Glutamatergic neuron (in vitro differentiated cells): Measurements from ENCODE around the gene LAP3. TPM values are rescaled to one million over a fixed set of nuclear protein-coding genes. Genes with fewer than 3 reads are reported as not detected.

Experiments
- DNase-seq: peaks from one replicate; pipeline ENCODE4 v3.0.0; 2022
- H3K27ac Mint-ChIP-seq: one replicate; pipeline ENCODE4 v1.8.0; 2020; ENCODE audit warnings: mild to moderate bottlenecking, mixed read lengths, inconsistent platforms; ENCODE audit not compliant: unreplicated experiment
- H3K27me3 Mint-ChIP-seq: one replicate; pipeline ENCODE4 v1.8.0; 2020; ENCODE audit warnings: mild to moderate bottlenecking, moderate library complexity, mixed read lengths, inconsistent platforms; ENCODE audit not compliant: unreplicated experiment
- H3K36me3 Mint-ChIP-seq: one replicate; pipeline ENCODE4 v1.8.0; 2020; ENCODE audit warnings: mild to moderate bottlenecking, mixed read lengths, inconsistent platforms; ENCODE audit not compliant: unreplicated experiment
- H3K4me1 Mint-ChIP-seq: one replicate; pipeline ENCODE4 v1.8.0; 2020; ENCODE audit warnings: mild to moderate bottlenecking, low read depth, mixed read lengths, inconsistent platforms; ENCODE audit not compliant: unreplicated experiment
- H3K4me3 Mint-ChIP-seq: one replicate; pipeline ENCODE4 v1.8.0; 2020; ENCODE audit warnings: mild to moderate bottlenecking, mixed read lengths, inconsistent platforms; ENCODE audit not compliant: unreplicated experiment
- H3K9me3 Mint-ChIP-seq: one replicate; pipeline ENCODE4 v1.8.0; 2020; ENCODE audit warnings: mild to moderate bottlenecking, moderate library complexity, mixed read lengths, inconsistent platforms; ENCODE audit not compliant: unreplicated experiment
- total RNA-seq: library from RNA; stranded (reverse); fragmentation: NEBNext Ultra II Directional; extraction: Animal tissue kit (Norgen Biotek cat#: 25700); gene quantifications from one replicate; pipeline ENCODE4 v1.2.1, GENCODE V29; 2021; ENCODE audit not compliant: unreplicated experiment
- TF ChIP-seq, protein P1 (sequence below): fragments of 200-600 bp; sonication (generic); IDR thresholded peaks from one replicate; pipeline ENCODE4 v1.5.0; 2021; ENCODE audit not compliant: partially characterized antibody, unreplicated experiment

LAP3 gene
- total RNA-seq, 1 donor from 2014 or later, result 24.9 TPM

DNA sequence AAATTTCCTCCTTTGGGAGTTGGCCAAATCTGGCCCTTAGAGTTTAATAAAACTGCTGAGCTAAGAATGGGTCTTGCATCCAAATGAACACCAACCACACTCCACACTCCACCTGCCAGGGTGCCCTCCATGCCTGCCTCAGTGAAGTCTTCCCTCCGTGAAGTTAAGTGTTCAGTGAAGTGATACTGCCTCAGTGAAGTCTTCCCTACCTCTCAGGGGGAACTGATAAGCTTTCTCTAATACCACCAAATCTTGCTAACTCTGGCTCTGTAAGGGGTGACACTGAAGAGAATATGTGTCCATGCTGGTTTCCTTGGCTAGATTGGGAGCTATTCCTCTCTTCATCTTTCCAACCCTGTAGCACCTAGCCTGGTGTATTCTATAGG, 65.4 kb downstream of the LAP3 start:
- TF ChIP-seq, protein P1, sequence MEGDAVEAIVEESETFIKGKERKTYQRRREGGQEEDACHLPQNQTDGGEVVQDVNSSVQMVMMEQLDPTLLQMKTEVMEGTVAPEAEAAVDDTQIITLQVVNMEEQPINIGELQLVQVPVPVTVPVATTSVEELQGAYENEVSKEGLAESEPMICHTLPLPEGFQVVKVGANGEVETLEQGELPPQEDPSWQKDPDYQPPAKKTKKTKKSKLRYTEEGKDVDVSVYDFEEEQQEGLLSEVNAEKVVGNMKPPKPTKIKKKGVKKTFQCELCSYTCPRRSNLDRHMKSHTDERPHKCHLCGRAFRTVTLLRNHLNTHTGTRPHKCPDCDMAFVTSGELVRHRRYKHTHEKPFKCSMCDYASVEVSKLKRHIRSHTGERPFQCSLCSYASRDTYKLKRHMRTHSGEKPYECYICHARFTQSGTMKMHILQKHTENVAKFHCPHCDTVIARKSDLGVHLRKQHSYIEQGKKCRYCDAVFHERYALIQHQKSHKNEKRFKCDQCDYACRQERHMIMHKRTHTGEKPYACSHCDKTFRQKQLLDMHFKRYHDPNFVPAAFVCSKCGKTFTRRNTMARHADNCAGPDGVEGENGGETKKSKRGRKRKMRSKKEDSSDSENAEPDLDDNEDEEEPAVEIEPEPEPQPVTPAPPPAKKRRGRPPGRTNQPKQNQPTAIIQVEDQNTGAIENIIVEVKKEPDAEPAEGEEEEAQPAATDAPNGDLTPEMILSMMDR, result no peak
- no peak for DNase-seq
- H3K9me3 Mint-ChIP-seq, result peaks cover 9% of the 10 kb centered on the region
- peaks cover 9% of the 10 kb centered on the region for H3K27me3 Mint-ChIP-seq
- no peaks in the 10 kb centered on the region for H3K4me1 Mint-ChIP-seq
- H3K36me3 Mint-ChIP-seq, result peaks cover 8% of the 10 kb centered on the region
- peak overlapping the region; percentile 30 for H3K4me3 Mint-ChIP-seq
- H3K27ac Mint-ChIP-seq, result no peak overlapping the region

DNA sequence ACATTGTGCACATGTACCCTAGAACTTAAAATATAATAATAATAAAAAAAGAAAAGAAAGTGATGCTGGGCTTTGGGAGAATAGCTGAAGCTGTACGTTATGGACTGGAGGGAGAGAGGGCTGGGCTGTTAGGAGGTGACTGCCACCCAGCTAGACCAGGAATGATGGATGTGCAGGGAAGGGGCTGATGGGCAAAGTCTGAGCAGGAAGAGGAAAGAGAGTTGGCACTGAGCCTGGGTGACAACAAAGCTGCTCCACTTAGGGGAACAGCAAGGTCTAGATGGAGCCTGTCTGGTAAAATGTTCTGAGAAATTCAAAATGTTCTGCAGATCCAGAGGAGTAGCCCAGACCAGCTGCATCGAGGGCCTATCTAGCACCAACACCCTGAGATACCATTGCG, 69.7 kb downstream of the LAP3 start:
- Mint-ChIP-seq H3K36me3 (peaks cover 8% of the 10 kb centered on the region), H3K4me3 (no peak overlapping the region), H3K4me1 (no peaks in the 10 kb centered on the region), H3K27me3 (peaks cover 9% of the 10 kb centered on the region), H3K27ac (no peak overlapping the region), H3K9me3 (peaks cover 10% of the 10 kb centered on the region)
- TF ChIP-seq, protein P1, result no peak
- DNase-seq, result no peak

DNA sequence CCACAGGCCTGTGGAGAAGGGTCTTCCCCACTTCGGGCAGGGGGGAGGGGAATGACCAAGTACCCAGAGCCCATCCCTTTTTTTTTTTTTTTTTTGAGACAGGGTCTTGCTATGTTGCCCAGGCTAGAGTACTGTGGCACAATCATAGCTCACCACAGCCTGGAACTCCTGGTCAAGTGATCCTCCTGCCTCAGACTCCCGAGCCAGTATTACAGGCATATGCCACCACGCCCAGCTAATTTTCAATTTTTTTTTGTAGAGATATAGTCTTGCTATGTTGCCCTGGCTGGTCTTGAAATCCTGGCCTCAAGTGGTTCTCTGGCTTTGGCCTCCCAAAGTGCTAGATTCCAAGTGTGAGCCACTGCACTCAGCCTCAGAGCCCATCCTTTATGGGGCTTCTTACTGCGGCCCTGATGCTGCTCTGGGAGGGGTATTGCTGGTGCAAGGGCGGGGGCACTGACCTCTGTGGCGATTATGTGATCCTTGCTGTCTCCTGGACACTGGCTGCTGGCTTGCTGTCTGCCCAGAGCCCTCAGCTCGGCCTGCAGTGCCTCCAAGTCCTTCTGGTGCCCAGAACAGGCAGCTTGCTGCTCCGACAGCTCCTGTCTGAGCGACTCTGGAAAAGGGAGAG, 70.3 kb downstream of the LAP3 start:
- H3K27me3 Mint-ChIP-seq, result peaks cover 9% of the 10 kb centered on the region
- H3K4me3 Mint-ChIP-seq, result no peak overlapping the region
- TF ChIP-seq, protein P1, result no peak
- no peaks in the 10 kb centered on the region for H3K4me1 Mint-ChIP-seq
- H3K36me3 Mint-ChIP-seq, result peaks cover 7% of the 10 kb centered on the region
- H3K9me3 Mint-ChIP-seq, result peaks cover 10% of the 10 kb centered on the region
- no peak overlapping the region for H3K27ac Mint-ChIP-seq
- DNase-seq, result no peak

DNA sequence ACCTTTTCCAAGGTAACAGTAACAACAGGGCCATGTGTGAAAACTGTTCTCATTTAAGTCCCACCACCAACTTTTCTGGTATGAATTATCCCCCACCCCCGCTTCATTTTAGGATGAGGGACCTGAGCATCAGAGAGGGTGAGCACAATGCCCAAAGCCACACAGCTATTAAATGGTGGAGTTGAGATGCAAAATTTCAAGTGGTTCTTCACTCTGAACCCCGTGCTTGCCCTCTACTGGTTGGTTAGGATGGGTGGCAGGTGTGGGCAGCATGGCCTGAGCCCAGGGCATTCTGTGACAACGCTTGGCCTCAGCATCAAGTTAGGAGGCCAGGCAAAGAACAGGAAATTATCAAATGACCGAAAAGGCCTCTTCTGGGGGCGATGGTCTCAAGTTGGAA, 70.9 kb downstream of the LAP3 start:
- no peaks in the 10 kb centered on the region for H3K4me1 Mint-ChIP-seq
- peaks cover under 1% of the 10 kb centered on the region for H3K36me3 Mint-ChIP-seq
- H3K4me3 Mint-ChIP-seq, result no peak overlapping the region
- H3K9me3 Mint-ChIP-seq, result peaks cover 6% of the 10 kb centered on the region
- H3K27me3 Mint-ChIP-seq, result peaks cover 4% of the 10 kb centered on the region
- TF ChIP-seq, protein P1, result no peak
- no peak for DNase-seq
- no peak overlapping the region for H3K27ac Mint-ChIP-seq

DNA sequence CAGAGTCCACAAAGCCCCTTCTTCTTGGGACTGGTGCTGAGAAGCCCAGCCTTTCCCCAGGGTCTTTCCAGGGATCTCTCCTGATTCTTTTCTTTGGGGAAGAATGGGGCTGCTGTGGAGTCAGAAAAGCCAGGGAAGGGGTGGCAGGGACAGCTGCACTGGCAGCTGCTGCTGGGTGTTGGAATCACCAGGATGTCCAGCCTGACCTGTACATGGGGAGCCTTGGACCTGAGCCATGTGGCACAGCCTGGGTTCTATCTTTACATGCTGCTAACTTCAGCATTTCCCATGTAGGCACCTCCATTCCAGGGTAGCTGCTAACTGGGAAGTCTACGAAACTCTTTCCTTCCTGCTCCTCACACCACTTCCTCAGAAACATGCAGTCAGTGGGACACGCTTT, 73.4 kb downstream of the LAP3 start:
- TF ChIP-seq, protein P1, result no peak
- Mint-ChIP-seq H3K36me3 (no peaks in the 10 kb centered on the region), H3K4me1 (no peaks in the 10 kb centered on the region), H3K27ac (no peak overlapping the region), H3K9me3 (peaks cover 8% of the 10 kb centered on the region), H3K27me3 (peaks cover 8% of the 10 kb centered on the region), H3K4me3 (no peak overlapping the region)
- DNase-seq, result no peak
